Chondrocyte (in vitro differentiated cells): ENCODE data around the gene WFDC6. TPM values are rescaled to one million over a fixed set of nuclear protein-coding genes. Genes with fewer than 3 reads are reported as not detected.

Experiments used
- DNase-seq: peaks from one replicate; pipeline ENCODE4 v3.0.0; 2021; ENCODE audit warnings: mixed read lengths, low spot score
- H3K27ac Mint-ChIP-seq: one replicate; pipeline ENCODE4 v1.8.0; 2021; ENCODE audit warnings: mild to moderate bottlenecking, moderate library complexity, mixed read lengths; ENCODE audit not compliant: unreplicated experiment
- H3K27me3 Mint-ChIP-seq: 2 replicates; pipeline ENCODE4 v1.8.0; 2021; ENCODE audit warnings: low read depth, mixed read lengths
- H3K36me3 Mint-ChIP-seq: 2 replicates; pipeline ENCODE4 v1.8.0; 2021; ENCODE audit warnings: low read depth, mixed read lengths
- H3K4me1 Mint-ChIP-seq: 2 replicates; pipeline ENCODE4 v1.8.0; 2021; ENCODE audit warnings: low read depth, mild to moderate bottlenecking, mixed read lengths
- H3K4me3 Mint-ChIP-seq: one replicate; pipeline ENCODE4 v1.8.0; 2021; ENCODE audit warnings: mild to moderate bottlenecking, moderate library complexity, mixed read lengths; ENCODE audit not compliant: unreplicated experiment
- H3K9me3 Mint-ChIP-seq: 2 replicates; pipeline ENCODE4 v1.8.0; 2021; ENCODE audit warnings: low read depth, mixed read lengths
- total RNA-seq: library from RNA; stranded (reverse); gene quantifications from 3 replicates; pipeline ENCODE4 v1.2.1, GENCODE V29; 2021
- TF ChIP-seq, protein P1 (sequence below): fragments of 200-600 bp; sonication (generic); IDR thresholded peaks from 2 replicates; pipeline ENCODE4 v1.5.0; 2021; ENCODE audit warnings: antibody characterized with exemption, mild to moderate bottlenecking, moderate library complexity

Gene WFDC6
- total RNA-seq, 1 donor from 2014 or later: not detected

- Mint-ChIP-seq H3K27me3 (peaks cover 24% of the 10 kb centered on the region), H3K4me3 (no peak overlapping the region), H3K36me3 (no peaks in the 10 kb centered on the region), H3K4me1 (no peaks in the 10 kb centered on the region), H3K27ac (no peak overlapping the region), H3K9me3 (no peaks in the 10 kb centered on the region)
- DNase-seq: no peak
- TF ChIP-seq, protein P1, sequence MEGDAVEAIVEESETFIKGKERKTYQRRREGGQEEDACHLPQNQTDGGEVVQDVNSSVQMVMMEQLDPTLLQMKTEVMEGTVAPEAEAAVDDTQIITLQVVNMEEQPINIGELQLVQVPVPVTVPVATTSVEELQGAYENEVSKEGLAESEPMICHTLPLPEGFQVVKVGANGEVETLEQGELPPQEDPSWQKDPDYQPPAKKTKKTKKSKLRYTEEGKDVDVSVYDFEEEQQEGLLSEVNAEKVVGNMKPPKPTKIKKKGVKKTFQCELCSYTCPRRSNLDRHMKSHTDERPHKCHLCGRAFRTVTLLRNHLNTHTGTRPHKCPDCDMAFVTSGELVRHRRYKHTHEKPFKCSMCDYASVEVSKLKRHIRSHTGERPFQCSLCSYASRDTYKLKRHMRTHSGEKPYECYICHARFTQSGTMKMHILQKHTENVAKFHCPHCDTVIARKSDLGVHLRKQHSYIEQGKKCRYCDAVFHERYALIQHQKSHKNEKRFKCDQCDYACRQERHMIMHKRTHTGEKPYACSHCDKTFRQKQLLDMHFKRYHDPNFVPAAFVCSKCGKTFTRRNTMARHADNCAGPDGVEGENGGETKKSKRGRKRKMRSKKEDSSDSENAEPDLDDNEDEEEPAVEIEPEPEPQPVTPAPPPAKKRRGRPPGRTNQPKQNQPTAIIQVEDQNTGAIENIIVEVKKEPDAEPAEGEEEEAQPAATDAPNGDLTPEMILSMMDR: no peak
Observed at GRCh38 chr20:45500022-45500421, 39.3 kb downstream of the WFDC6 start.

- Mint-ChIP-seq H3K27ac (no peak overlapping the region), H3K9me3 (no peaks in the 10 kb centered on the region), H3K4me3 (no peak overlapping the region), H3K36me3 (no peaks in the 10 kb centered on the region), H3K27me3 (peaks cover 21% of the 10 kb centered on the region), H3K4me1 (no peaks in the 10 kb centered on the region)
- DNase-seq: no peak
- TF ChIP-seq, protein P1: no peak
Observed at GRCh38 chr20:45497971-45498494, 41.2 kb downstream of the WFDC6 start.

- Mint-ChIP-seq H3K27me3 (peaks cover 12% of the 10 kb centered on the region), H3K9me3 (no peaks in the 10 kb centered on the region), H3K4me1 (no peaks in the 10 kb centered on the region), H3K4me3 (no peak overlapping the region), H3K36me3 (no peaks in the 10 kb centered on the region), H3K27ac (no peak overlapping the region)
- TF ChIP-seq, protein P1: no peak
- DNase-seq: no peak
Observed at GRCh38 chr20:45496166-45496565, 43.1 kb downstream of the WFDC6 start.

GRCh38 chr20:45495501-45495941 lies 43.8 kb downstream of the WFDC6 start:
- peaks cover 12% of the 10 kb centered on the region for H3K27me3 Mint-ChIP-seq
- DNase-seq: no peak
- no peak overlapping the region for H3K27ac Mint-ChIP-seq
- H3K4me3 Mint-ChIP-seq: no peak overlapping the region
- H3K4me1 Mint-ChIP-seq: no peaks in the 10 kb centered on the region
- no peaks in the 10 kb centered on the region for H3K9me3 Mint-ChIP-seq
- H3K36me3 Mint-ChIP-seq: no peaks in the 10 kb centered on the region
- TF ChIP-seq, protein P1: no peak

DNA sequence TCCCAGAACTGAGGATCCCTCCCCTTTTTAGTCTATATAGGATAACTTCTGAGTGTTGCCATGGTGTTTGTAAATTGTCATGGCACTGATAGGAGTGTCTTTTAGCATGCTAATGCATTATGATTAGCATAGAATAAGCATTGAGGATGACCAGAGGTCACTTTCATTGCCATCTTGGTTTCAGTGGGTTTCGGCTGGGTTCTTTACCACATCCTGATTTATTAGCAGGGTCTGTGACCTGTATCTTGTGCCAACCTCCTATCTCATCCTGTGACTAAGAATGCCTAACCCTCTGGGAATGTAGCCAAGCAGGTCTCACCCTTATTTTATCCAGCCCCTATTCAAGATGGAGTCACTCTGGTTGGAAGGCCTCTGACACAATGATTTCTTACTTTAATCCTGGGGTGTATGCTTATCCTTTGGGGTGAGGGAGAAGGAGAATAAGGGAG lies 50.2 kb downstream of the WFDC6 start:
- TF ChIP-seq, protein P1: no peak
- peaks cover 27% of the 10 kb centered on the region for H3K27me3 Mint-ChIP-seq
- no peaks in the 10 kb centered on the region for H3K4me1 Mint-ChIP-seq
- H3K9me3 Mint-ChIP-seq: no peaks in the 10 kb centered on the region
- no peak overlapping the region for H3K4me3 Mint-ChIP-seq
- no peak for DNase-seq
- no peak overlapping the region for H3K27ac Mint-ChIP-seq
- H3K36me3 Mint-ChIP-seq: no peaks in the 10 kb centered on the region
